CD4-positive, alpha-beta T cell (primary cell): ENCODE results near the gene SMAD3. TPM values are rescaled to one million over a fixed set of nuclear protein-coding genes. Genes with fewer than 3 reads are reported as not detected.

Source experiments
- ATAC-seq: fragments of 200-7000 bp; cut with Tn5 transposase; one replicate; pipeline ENCODE4 v1.10.0; 2022; ENCODE audit warnings: mild to moderate bottlenecking; ENCODE audit not compliant: poor library complexity
- CTCF ChIA-PET: fragments of 350-600 bp; sonication (Branson Sonifier 250); formaldehyde crosslinking; loops from one replicate; lab custom pipeline; 2021; ENCODE audit warnings: antibody characterized with exemption, inconsistent platforms; lab: Charles Lee
- POLR2A ChIA-PET: fragments of 350-600 bp; sonication (Branson Sonifier 250); formaldehyde crosslinking; loops from one replicate; lab custom pipeline; 2021; ENCODE audit warnings: antibody characterized with exemption, inconsistent platforms; lab: Charles Lee
- DNase-seq, 14 experiments: peaks; one replicate each; pipeline ENCODE4 v3.0.0-alpha.2; 2013 to 2020; ENCODE audit warnings: mixed read lengths in 2 of 14
- H3K27ac ChIP-seq, 2 donors: one replicate each; pipeline versions ENCODE4 v1.5.1 to v1.7.0; 2013; ENCODE audit warnings: low read length in 2 of 2, low read depth in 1 of 2, mild to moderate bottlenecking in 1 of 2
- H3K27me3 ChIP-seq, 2 experiments: 1 replicate in 1 of 2; 2 replicates in 1 of 2; pipeline versions ENCODE4 v1.6.1 to v1.7.0; 2013; ENCODE audit warnings: low read length in 2 of 2, control low read depth in 1 of 2, mild to moderate bottlenecking in 1 of 2, moderate library complexity in 1 of 2; ENCODE audit not compliant: insufficient read depth in 2 of 2, control insufficient read depth in 1 of 2
- H3K36me3 ChIP-seq: one replicate; pipeline ENCODE4 v1.6.1; 2013; ENCODE audit warnings: low read length, control low read depth; ENCODE audit not compliant: insufficient read depth
- H3K4me1 ChIP-seq: one replicate; pipeline ENCODE4 v1.6.1; 2013; ENCODE audit warnings: low read length, control low read depth; ENCODE audit not compliant: insufficient read depth
- H3K4me3 ChIP-seq: one replicate; pipeline ENCODE4 v1.5.1; 2013; ENCODE audit warnings: mild to moderate bottlenecking, low read length, moderate library complexity
- H3K9me3 ChIP-seq, 2 experiments: 1 replicate in 1 of 2; 2 replicates in 1 of 2; pipeline versions ENCODE4 v1.6.1 to v1.7.0; 2013; ENCODE audit warnings: low read length in 2 of 2, mild to moderate bottlenecking in 2 of 2, control low read depth in 1 of 2, moderate library complexity in 1 of 2; ENCODE audit not compliant: control insufficient read depth in 1 of 2, insufficient read depth in 1 of 2
- H3K27ac Mint-ChIP-seq: one replicate; pipeline ENCODE4 v1.8.0; 2020; ENCODE audit warnings: mixed read lengths
- H3K27me3 Mint-ChIP-seq: one replicate; pipeline ENCODE4 v1.8.0; 2021; ENCODE audit warnings: mixed read lengths
- H3K36me3 Mint-ChIP-seq: one replicate; pipeline ENCODE4 v1.8.0; 2021; ENCODE audit warnings: low read depth, mixed read lengths
- H3K4me1 Mint-ChIP-seq: one replicate; pipeline ENCODE4 v1.8.0; 2021; ENCODE audit warnings: low read depth, mixed read lengths
- H3K4me3 Mint-ChIP-seq: one replicate; pipeline ENCODE4 v1.8.0; 2020; ENCODE audit warnings: mild to moderate bottlenecking, mixed read lengths
- H3K9me3 Mint-ChIP-seq: one replicate; pipeline ENCODE4 v1.8.0; 2020; ENCODE audit warnings: mixed read lengths
- CTCF ChIP-seq: fragments of 200-600 bp; IDR thresholded peaks from one replicate; pipeline ENCODE4 v1.8.0; 2022; ENCODE audit warnings: antibody characterized with exemption, mild to moderate bottlenecking
- intact Hi-C, 2 experiments: fragments of 100-400 bp; cut with DNase I in 1 of 2; cut with micrococcal nuclease in 1 of 2; formaldehyde crosslinking; loops; one replicate each; pipeline versions ENCODE4 v1.15.1 to v1.9.0; 2023 to 2025; cut with DNase I, micrococcal nuclease
- total RNA-seq, 174 experiments: library from RNA in 2 of 174; stranded (reverse) in 2 of 174; gene quantifications; one replicate each; pipeline ENCODE4 v1.2.3 and lab custom pipeline; 2021 to 2026

Gene SMAD3
- total RNA-seq, 2 experiments from 2014 or later, result 30.0 to 31.0 TPM

- intact Hi-C loops, result no loop called here
- H3K27me3 ChIP-seq, result no peaks in the 10 kb centered on the region
- Mint-ChIP-seq H3K9me3 (no peaks in the 10 kb centered on the region), H3K4me3 (no peak overlapping the region), H3K27me3 (no peaks in the 10 kb centered on the region), H3K27ac (no peak overlapping the region), H3K4me1 (peaks cover 52% of the 10 kb centered on the region), H3K36me3 (peaks cover 11% of the 10 kb centered on the region)
- no peak for TF ChIP-seq CTCF
- no peak overlapping the region for H3K4me3 ChIP-seq
- DNase-seq (no peak), ATAC-seq (no peak)
- no peak overlapping the region for H3K27ac ChIP-seq
- CTCF ChIA-PET, result no interaction called here
- peaks cover 28% of the 10 kb centered on the region for H3K4me1 ChIP-seq
- no peaks in the 10 kb centered on the region for H3K9me3 ChIP-seq
- peaks cover 24% of the 10 kb centered on the region for H3K36me3 ChIP-seq
- POLR2A ChIA-PET, result no interaction called here
These were observed 92.3 kb downstream of the SMAD3 start for GRCh38 chr15:67157521-67158252.

GRCh38 chr15:67158367-67158766 is 93.0 kb downstream of the SMAD3 start:
- H3K36me3 ChIP-seq, result peaks cover 24% of the 10 kb centered on the region
- ChIA-PET POLR2A (no interaction called here), CTCF (no interaction called here)
- no peak for TF ChIP-seq CTCF
- H3K27ac ChIP-seq, result no peak overlapping the region
- ATAC-seq, result no peak
- no peak for DNase-seq
- H3K27me3 ChIP-seq, result no peaks in the 10 kb centered on the region
- H3K27me3 Mint-ChIP-seq, result no peaks in the 10 kb centered on the region
- peaks cover 28% of the 10 kb centered on the region for H3K4me1 ChIP-seq
- H3K4me1 Mint-ChIP-seq, result peaks cover 50% of the 10 kb centered on the region
- H3K9me3 Mint-ChIP-seq, result no peaks in the 10 kb centered on the region
- no peaks in the 10 kb centered on the region for H3K9me3 ChIP-seq
- H3K27ac Mint-ChIP-seq, result no peak overlapping the region
- intact Hi-C loops, result no loop called here
- H3K4me3 Mint-ChIP-seq, result no peak overlapping the region
- peaks cover 15% of the 10 kb centered on the region for H3K36me3 Mint-ChIP-seq
- H3K4me3 ChIP-seq, result no peak overlapping the region

GRCh38 chr15:67161412-67161811 is 96.0 kb downstream of the SMAD3 start:
- CTCF ChIA-PET, result interaction anchor here (0.8 to 1.4 kb wide), 3 partner anchors 27 to 215 kb away, joined by 3 to 4 read pairs (median 3); no protein-coding TSS in a partner anchor
- no peak for DNase-seq
- Histone ChIP-seq H3K27ac (no peak overlapping the region), H3K36me3 (peaks cover 22% of the 10 kb centered on the region), H3K4me1 (peaks cover 23% of the 10 kb centered on the region), H3K9me3 (no peaks in the 10 kb centered on the region), H3K4me3 (no peak overlapping the region), H3K27me3 (no peaks in the 10 kb centered on the region)
- intact Hi-C loops, result no loop called here
- peaks cover 33% of the 10 kb centered on the region for H3K36me3 Mint-ChIP-seq
- ATAC-seq, result no peak
- H3K4me1 Mint-ChIP-seq, result peaks cover 50% of the 10 kb centered on the region
- no peaks in the 10 kb centered on the region for H3K9me3 Mint-ChIP-seq
- H3K27me3 Mint-ChIP-seq, result no peaks in the 10 kb centered on the region
- H3K27ac Mint-ChIP-seq, result peak overlapping the region; percentile 2
- TF ChIP-seq CTCF, result no peak
- POLR2A ChIA-PET, result interaction anchor here (1.3 kb wide), 1 partner anchor 96 kb away, joined by 4 read pairs; the partner anchor contains the start of gene SMAD3
- H3K4me3 Mint-ChIP-seq, result no peak overlapping the region
